Suprapubic skin (tissue), 3 donors: ENCODE measurements around the gene GABARAPL1.

Source experiments
- CTCF ChIP-seq, 2 donors: fragments of 200-600 bp in 1 of 2; fragments of 450-650 bp in 1 of 2; sonication (generic) in 1 of 2; IDR thresholded peaks; one replicate each; pipeline ENCODE4 v1.5.1; 2016 to 2019; ENCODE audit warnings: antibody characterized with exemption in 2 of 2, mild to moderate bottlenecking in 1 of 2, moderate library complexity in 1 of 2
- POLR2A ChIP-seq, 2 donors: fragments of 450-650 bp; IDR thresholded peaks; one replicate each; pipeline ENCODE4 v1.6.1; 2017; ENCODE audit warnings: antibody characterized with exemption in 2 of 2, mild to moderate bottlenecking in 2 of 2, moderate library complexity in 2 of 2

GRCh38 chr12:10205220-10205807 is 7.4 kb upstream of the GABARAPL1 start:
- TF ChIP-seq CTCF (IDR thresholded peaks at IDR 0.05), result no peak
- TF ChIP-seq POLR2A (IDR thresholded peaks at IDR 0.05), result no peak
